ENCODE measurements around the gene ZNF432. TPM values are rescaled to one million over a fixed set of nuclear protein-coding genes. Genes with fewer than 3 reads are reported as not detected.

ZNF432 gene
- total and polyA plus RNA-seq, 2 of the 13 experiments (the other 11 are each of a cell fraction or from before 2014, with no cell fraction given) = 4.1 to 8.7 TPM

- TF ChIP-seq ZNF318 (CRISPR knock-in tag; IDR thresholded peaks at IDR 0.05) (peak; percentile 55; the same call in 1 of the 2 replicates), POLR2AphosphoS5 (IDR thresholded peaks at IDR 0.05; ENCODE audit: low read depth, low read length) (peak; percentile 63), ELK4 (CRISPR knock-in tag; IDR thresholded peaks at IDR 0.05; ENCODE audit: borderline replicate concordance) (no peak), ZFP91 (CRISPR knock-in tag; IDR thresholded peaks at IDR 0.05; ENCODE audit: borderline replicate concordance) (peak; percentile 84; the same call in 1 of the 2 replicates), HNRNPLL (IDR thresholded peaks at IDR 0.05; ENCODE audit: low read depth, low read length, poor library complexity, severe bottlenecking) (peak; percentile 85), PHF21A (CRISPR knock-in tag; IDR thresholded peaks at IDR 0.05) (peak; percentile 59; the same call in 1 of the 2 replicates), AHDC1 (CRISPR knock-in tag; IDR thresholded peaks at IDR 0.05; ENCODE audit: borderline replicate concordance) (no peak), NR2F1 (CRISPR knock-in tag; IDR thresholded peaks at IDR 0.05) (peak; percentile 14 to 49; a peak in 1 of 4 replicates)
Observed at GRCh38 chr19:52007806-52008557, 40.7 kb downstream of the ZNF432 start, which contains the start of gene ZNF615 (continued).
